NT2/D1 (cell line): ENCODE measurements around the gene HOXC6.

Experiments used
- DNase-seq: peaks from one replicate; pipeline ENCODE4 v3.0.0-alpha.2; 2011; ENCODE audit warnings: low read depth, low spot score
- H3K27me3 ChIP-seq: 2 replicates; pipeline ENCODE4 v1.6.0; 2011; ENCODE audit warnings: mild to moderate bottlenecking; ENCODE audit not compliant: insufficient read length, insufficient read depth
- H3K36me3 ChIP-seq: 2 replicates; pipeline ENCODE4 v1.6.1; 2011; ENCODE audit warnings: mild to moderate bottlenecking, low read length, mixed read lengths; ENCODE audit not compliant: insufficient read depth, insufficient read length
- H3K4me1 ChIP-seq: 2 replicates; pipeline ENCODE4 v1.5.1; 2011; ENCODE audit not compliant: insufficient read depth, insufficient read length
- H3K4me3 ChIP-seq: 2 replicates; pipeline ENCODE4 v1.5.1; 2011; ENCODE audit warnings: low read depth; ENCODE audit not compliant: insufficient read length
- H3K9ac ChIP-seq: 2 replicates; pipeline ENCODE4 v1.6.0; 2011; ENCODE audit warnings: low read depth; ENCODE audit not compliant: insufficient read length
- H3K9me3 ChIP-seq: 2 replicates; pipeline ENCODE4 v1.5.1; 2011; ENCODE audit warnings: mild to moderate bottlenecking, low read length; ENCODE audit not compliant: insufficient read depth
- SUZ12 ChIP-seq: IDR thresholded peaks from 2 replicates; pipeline ENCODE4 v1.6.1; 2011; ENCODE audit not compliant: insufficient read length, insufficient read depth; ENCODE audit errors: extremely low read depth
- YY1 ChIP-seq: IDR thresholded peaks from 2 replicates; pipeline ENCODE4 v1.6.1; 2011; ENCODE audit not compliant: insufficient read length, insufficient read depth
- ZNF274 ChIP-seq: IDR thresholded peaks from 2 replicates; pipeline ENCODE4 v1.6.1; 2011; ENCODE audit warnings: mild to moderate bottlenecking, low read depth, low read length

Gene HOXC6

DNA sequence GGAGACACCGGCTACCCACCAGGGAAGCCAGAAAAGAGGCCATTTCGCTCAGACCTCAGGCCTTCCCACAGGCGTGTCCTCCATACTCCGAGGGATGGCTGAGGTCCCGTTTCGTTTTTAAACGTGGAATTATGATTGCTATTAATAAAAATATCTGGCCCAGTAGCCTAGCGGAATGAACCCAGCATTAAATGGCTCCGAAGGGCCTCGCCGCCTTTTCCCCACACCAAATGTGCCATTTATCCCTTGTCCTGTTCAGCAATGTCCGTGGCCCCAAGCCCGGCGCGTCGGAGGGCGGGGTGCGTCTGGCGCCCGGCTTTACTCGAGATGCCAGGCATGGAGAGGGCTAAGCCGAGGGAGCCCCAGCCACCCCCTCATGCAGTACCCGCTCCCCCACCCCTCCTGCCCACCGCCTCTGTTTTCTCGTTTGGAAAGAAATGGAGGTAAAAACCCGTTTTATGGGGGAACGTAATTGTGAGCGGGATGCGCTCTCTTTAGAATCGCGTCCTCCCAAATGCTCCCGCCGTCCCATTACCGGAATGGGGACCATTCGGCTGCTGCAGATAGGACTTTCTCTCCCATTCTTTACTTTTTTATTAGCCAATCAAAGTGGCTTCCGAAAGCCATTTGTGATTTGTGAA is 13.7 kb upstream of the HOXC6 start:
- TF ChIP-seq YY1 (no peak), SUZ12 (peak; percentile 98)
- no peak overlapping the region for H3K4me3 ChIP-seq
- H3K4me1 ChIP-seq, result peaks cover 4% of the 10 kb centered on the region
- H3K9me3 ChIP-seq, result no peaks in the 10 kb centered on the region
- H3K9ac ChIP-seq, result no peak overlapping the region
- peaks cover 98% of the 10 kb centered on the region for H3K27me3 ChIP-seq
- no peak for DNase-seq
- no peaks in the 10 kb centered on the region for H3K36me3 ChIP-seq

DNA sequence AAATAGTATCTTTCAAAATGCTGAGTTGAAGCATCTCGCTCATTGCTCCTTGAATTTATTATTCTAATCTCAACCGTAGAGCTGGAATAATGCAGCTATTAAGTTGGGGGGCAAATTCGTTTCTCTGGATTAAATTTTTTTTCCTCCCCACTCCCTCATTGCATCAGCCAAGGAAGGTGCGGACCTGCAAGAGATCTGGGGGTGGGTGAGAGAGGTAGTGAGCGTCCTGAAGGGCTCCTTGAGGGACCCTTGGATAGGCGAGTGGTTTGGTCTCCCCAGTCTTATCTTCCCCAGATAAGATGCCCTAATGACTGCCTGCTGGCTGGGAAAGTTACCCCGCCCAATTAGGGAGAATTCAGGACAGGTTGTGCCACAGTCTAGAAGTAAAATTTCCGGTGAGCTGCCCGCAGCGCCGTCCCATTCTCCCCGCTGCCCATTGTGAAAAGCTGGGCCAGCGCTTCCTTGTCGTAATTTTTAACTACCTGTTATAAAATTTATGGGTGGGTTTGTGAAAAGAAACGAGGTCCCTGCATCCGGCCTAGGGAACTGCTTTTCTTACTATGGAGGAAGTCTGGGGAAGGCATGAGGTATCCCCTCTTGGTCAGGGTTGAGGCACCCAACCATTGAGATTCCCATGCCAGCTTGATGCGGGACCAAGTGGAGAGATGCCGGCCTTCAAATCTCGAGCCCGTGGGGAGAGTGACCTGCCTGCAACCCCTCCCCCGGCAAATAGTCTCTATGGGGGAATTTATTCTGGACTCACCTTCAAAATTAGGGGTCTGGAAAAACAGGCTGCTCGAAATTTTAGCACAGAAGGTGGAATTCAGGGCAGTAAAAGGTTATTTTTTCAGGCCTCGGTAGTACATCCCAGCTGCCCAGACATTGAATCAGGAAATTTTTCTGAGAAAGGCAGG is 13.0 kb upstream of the HOXC6 start:
- H3K9ac ChIP-seq, result no peak overlapping the region
- no peak for DNase-seq
- H3K36me3 ChIP-seq, result no peaks in the 10 kb centered on the region
- no peaks in the 10 kb centered on the region for H3K9me3 ChIP-seq
- peaks cover 98% of the 10 kb centered on the region for H3K27me3 ChIP-seq
- TF ChIP-seq ZNF274, result no peak
- TF ChIP-seq SUZ12, result peak; percentile 44
- H3K4me3 ChIP-seq, result no peak overlapping the region
- peaks cover 4% of the 10 kb centered on the region for H3K4me1 ChIP-seq

DNA sequence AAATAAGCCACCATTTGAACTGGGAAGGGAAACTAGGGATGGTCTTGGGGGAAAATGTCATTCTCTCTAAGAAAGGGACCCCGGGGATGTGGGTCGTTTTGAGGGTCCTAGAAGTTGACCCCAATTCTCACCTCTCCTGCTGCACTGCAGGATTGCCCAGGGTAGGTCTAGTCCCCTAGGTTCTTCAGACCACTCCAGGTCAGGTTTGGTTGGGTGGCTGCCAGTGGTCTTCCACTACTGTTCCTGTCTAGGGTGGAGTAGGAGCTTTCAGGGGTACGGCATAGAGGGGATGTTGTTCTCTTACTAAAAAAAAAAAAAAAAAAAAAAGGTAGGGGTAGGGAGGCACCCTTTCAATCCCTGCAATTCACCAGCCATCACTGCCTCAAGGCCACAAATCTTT is 12.2 kb upstream of the HOXC6 start:
- H3K9me3 ChIP-seq, result no peaks in the 10 kb centered on the region
- no peak for DNase-seq
- H3K4me3 ChIP-seq, result no peak overlapping the region
- no peak for TF ChIP-seq ZNF274
- no peak for TF ChIP-seq SUZ12
- no peak for TF ChIP-seq YY1
- H3K4me1 ChIP-seq, result peaks cover 4% of the 10 kb centered on the region
- H3K27me3 ChIP-seq, result peaks cover 98% of the 10 kb centered on the region
- H3K36me3 ChIP-seq, result no peaks in the 10 kb centered on the region
- H3K9ac ChIP-seq, result no peak overlapping the region

DNA sequence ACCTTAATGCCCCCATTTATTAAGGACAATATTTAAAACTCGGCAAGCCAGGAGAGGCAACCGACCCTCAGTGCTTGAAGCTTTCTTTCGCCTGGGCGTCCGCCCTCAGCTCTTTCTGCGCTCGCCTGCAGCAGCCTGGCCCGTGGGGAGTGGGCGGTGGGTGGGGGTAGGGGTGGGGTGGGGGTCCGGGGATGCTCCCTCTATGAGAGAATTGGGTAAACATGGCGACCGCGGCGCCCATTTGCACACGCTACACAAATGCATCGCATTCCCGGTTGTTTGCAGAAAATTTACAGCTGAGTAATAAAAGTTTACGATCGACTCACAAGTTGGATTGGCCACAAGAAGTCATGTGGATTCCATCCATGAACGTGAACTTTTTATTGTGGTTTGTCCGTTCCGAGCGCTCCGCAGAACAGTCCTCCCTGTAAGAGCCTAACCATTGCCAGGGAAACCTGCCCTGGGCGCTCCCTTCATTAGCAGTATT is 11.7 kb upstream of the HOXC6 start:
- no peak overlapping the region for H3K4me3 ChIP-seq
- peak; percentile 23 for TF ChIP-seq SUZ12
- no peak for TF ChIP-seq ZNF274
- no peak for TF ChIP-seq YY1
- DNase-seq, result no peak
- H3K4me1 ChIP-seq, result peaks cover 4% of the 10 kb centered on the region
- H3K36me3 ChIP-seq, result no peaks in the 10 kb centered on the region
- no peak overlapping the region for H3K9ac ChIP-seq
- no peaks in the 10 kb centered on the region for H3K9me3 ChIP-seq
- peaks cover 98% of the 10 kb centered on the region for H3K27me3 ChIP-seq

DNA sequence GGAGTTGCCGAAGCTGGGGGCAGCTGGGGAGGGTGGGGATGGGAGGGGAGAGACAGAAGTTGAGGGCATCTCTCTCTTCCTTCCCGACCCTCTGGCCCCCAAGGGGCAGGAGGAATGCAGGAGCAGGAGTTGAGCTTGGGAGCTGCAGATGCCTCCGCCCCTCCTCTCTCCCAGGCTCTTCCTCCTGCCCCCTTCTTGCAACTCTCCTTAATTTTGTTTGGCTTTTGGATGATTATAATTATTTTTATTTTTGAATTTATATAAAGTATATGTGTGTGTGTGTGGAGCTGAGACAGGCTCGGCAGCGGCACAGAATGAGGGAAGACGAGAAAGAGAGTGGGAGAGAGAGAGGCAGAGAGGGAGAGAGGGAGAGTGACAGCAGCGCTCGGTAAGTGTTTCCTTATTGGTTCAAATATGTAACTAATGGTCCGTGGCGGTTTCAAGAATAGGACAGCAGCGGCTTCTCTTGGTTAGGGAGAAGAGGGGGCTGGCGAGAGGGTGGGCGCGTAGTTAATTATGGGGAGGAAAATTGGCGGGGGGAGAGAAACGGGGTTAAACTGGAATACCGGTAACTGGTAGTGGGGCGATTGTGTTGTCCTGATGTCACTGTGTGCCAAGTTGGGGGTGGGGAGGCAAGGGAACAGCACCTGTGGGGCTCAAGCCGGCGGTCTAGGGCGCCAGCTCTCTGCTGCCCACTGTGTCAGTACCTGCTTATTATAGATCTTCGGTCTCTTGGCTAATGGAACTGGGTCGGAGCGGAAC is 11.0 kb upstream of the HOXC6 start:
- TF ChIP-seq SUZ12 (peak; percentile 7), YY1 (no peak), ZNF274 (no peak)
- no peaks in the 10 kb centered on the region for H3K36me3 ChIP-seq
- no peak overlapping the region for H3K4me3 ChIP-seq
- H3K9ac ChIP-seq, result no peak overlapping the region
- no peak for DNase-seq
- peaks cover 99% of the 10 kb centered on the region for H3K27me3 ChIP-seq
- no peaks in the 10 kb centered on the region for H3K9me3 ChIP-seq
- H3K4me1 ChIP-seq, result peaks cover 6% of the 10 kb centered on the region

DNA sequence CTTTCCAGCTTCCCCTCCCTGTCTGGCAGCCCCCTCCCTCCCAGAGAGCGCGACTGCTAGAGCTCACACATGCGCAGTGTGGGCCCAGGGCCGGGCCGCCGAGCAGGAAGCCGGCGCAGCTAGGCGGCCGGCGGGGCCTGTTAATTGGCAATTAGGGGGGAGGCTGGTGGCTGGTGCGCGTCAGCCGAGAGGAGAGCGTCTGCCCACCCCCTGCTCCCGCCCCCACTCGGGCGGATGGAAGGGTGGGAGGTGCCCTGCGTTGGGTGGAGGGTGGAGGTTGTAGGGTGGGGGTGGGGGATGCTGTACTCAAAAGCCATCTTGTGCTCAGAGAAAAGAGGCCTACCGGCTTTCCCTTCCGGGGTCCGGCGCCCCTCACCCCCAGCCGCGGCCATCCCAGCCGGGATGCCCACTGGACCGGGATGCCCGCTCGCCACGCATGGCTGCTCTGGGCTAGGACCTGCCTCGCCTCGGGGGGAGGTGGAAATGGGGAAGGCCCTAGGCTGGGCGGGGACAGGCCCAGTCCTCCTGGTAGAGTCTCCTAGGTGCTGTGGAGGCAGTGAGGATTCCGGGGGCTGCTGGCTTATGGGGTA is 10.3 kb upstream of the HOXC6 start:
- peak; percentile 13 for TF ChIP-seq SUZ12
- no peak for TF ChIP-seq ZNF274
- peak overlapping the region; percentile 50 for H3K9ac ChIP-seq
- H3K9me3 ChIP-seq, result no peaks in the 10 kb centered on the region
- no peaks in the 10 kb centered on the region for H3K36me3 ChIP-seq
- H3K4me3 ChIP-seq, result peak overlapping the region; percentile 18
- H3K27me3 ChIP-seq, result peaks cover 99% of the 10 kb centered on the region
- peaks cover 6% of the 10 kb centered on the region for H3K4me1 ChIP-seq
- DNase-seq, result no peak

DNA sequence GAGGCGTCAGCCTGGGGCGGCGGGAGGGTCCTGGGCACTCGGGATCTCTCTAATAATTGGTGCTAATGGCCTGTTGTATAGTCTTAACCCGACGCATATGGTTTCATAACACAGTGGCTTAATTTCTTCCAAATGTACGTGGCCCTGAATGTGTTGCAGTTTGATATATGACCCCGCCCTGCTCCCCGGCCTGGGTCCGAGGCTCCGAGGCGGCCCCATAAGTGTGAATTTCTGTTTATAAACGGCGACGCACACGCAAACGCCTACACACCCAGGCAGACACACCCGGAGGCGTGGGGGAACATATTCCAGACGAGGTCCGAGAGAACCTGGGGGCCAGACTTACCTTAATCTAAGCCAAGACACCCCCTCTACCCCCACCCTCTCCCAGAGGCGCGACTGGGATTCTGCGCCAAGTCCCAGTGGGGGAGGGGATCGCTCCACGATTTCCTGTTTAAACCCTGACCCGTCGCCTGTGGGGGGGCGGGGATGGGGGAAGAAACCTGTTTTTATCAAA is 9.7 kb upstream of the HOXC6 start:
- H3K4me3 ChIP-seq, result peak overlapping the region; percentile 18
- H3K9me3 ChIP-seq, result no peaks in the 10 kb centered on the region
- H3K9ac ChIP-seq, result no peak overlapping the region
- peaks cover 99% of the 10 kb centered on the region for H3K27me3 ChIP-seq
- TF ChIP-seq SUZ12 (peak; percentile 31), ZNF274 (no peak), YY1 (no peak)
- no peaks in the 10 kb centered on the region for H3K36me3 ChIP-seq
- peaks cover 6% of the 10 kb centered on the region for H3K4me1 ChIP-seq
- no peak for DNase-seq
